Loucy (cell line): ENCODE data around the gene POLR2L.

Source experiments
- EZH2phosphoT487 ChIP-seq: fragments of 200-600 bp; IDR thresholded peaks from 2 replicates; pipeline ENCODE4 v1.6.1; 2018; ENCODE audit warnings: antibody characterized with exemption, mild to moderate bottlenecking, moderate library complexity, borderline replicate concordance
- TF ChIP-seq, protein P1 (sequence below): fragments of 200-600 bp; sonication (generic); conservative IDR thresholded peaks from 2 replicates; pipeline ENCODE4 v1.5.1; 2014; ENCODE audit warnings: mild to moderate bottlenecking, antibody characterized with exemption, low read length

DNA sequence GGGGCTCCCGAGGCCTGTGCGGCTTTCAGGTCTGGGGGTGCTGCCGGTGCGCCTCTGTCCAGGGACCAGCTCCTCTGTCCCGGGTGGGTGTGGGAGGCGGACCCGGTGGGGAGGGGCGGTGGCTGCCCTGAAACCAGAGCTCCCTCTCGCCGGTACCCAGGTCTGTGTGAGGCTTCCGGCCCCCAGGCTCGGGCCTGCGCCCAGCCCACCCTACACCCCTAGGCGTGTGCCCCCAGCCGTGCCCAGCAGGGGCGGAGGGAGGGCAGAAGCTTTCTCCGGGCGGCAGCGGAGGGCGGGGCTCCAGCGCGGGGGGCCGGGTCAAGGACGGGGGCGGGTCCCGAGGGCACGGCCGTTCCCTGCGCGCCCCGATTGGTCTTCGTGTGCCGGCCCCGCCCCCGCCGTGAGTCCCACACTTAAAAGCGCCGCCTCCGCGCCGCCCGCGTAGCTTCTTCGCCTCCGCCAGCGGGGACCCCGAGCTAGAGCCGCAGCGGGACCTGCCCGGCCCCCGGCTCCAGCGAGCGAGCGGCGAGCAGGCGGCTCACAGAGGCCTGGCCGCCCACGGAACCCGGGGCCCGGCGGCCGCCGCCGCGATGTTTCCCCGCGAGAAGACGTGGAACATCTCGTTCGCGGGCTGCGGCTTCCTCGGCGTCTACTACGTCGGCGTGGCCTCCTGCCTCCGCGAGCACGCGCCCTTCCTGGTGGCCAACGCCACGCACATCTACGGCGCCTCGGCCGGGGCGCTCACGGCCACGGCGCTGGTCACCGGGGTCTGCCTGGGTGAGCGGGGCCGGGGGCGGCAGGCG, 23.0 kb downstream of the POLR2L start:
- TF ChIP-seq, protein P1, sequence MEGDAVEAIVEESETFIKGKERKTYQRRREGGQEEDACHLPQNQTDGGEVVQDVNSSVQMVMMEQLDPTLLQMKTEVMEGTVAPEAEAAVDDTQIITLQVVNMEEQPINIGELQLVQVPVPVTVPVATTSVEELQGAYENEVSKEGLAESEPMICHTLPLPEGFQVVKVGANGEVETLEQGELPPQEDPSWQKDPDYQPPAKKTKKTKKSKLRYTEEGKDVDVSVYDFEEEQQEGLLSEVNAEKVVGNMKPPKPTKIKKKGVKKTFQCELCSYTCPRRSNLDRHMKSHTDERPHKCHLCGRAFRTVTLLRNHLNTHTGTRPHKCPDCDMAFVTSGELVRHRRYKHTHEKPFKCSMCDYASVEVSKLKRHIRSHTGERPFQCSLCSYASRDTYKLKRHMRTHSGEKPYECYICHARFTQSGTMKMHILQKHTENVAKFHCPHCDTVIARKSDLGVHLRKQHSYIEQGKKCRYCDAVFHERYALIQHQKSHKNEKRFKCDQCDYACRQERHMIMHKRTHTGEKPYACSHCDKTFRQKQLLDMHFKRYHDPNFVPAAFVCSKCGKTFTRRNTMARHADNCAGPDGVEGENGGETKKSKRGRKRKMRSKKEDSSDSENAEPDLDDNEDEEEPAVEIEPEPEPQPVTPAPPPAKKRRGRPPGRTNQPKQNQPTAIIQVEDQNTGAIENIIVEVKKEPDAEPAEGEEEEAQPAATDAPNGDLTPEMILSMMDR, result no peak
- TF ChIP-seq EZH2phosphoT487, result no peak
